GM21360 (cell line): ENCODE results near the gene STYXL1.

Experiments
- ATAC-seq: cut with Tn5 transposase; IDR thresholded peaks from one replicate; pipeline ENCODE4 v1.9.1; 2021; ENCODE audit warnings: mild to moderate bottlenecking, moderate library complexity; ENCODE audit not compliant: unreplicated experiment

STYXL1 gene

DNA sequence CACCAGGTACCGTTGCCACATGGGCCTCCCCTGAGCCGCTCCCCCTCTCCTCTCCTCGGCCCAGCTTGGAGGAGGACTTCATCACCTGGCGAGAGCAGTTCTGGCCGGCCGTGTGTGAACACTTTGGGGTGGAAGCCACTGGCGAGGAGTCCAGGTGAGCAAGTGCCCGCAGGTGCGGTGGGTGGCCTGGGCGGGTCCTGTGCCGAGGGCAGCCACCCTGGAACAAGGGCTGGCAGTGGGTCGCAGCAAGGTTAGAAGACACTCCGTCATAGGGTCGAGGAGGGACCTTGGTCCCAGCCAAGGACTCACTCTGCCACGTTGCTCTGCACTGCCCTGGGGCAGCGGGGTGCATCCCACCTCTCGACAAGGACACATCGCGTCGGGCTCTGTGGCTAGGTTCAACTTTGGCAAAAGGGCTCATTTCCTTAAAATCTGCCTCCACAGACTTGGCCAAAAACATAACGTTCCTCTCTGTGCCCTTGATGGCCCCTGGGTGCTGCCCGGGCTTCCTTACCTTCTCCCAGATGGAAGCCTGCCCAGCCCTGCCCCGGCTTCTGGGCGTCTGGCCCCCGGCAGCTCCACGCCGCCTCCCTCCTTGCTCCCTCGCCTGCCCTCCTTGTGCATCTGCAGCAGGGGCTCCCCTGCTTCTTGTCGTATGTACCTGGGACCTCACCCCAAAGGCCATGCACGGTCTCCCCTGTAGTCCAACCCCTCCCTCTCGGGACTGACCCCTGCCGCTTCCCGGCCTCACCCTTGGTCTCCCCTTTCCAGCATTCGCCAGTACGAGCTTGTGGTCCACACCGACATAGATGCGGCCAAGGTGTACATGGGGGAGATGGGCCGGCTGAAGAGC lies 66.1 kb downstream of the STYXL1 start:
- ATAC-seq, result no peak

DNA sequence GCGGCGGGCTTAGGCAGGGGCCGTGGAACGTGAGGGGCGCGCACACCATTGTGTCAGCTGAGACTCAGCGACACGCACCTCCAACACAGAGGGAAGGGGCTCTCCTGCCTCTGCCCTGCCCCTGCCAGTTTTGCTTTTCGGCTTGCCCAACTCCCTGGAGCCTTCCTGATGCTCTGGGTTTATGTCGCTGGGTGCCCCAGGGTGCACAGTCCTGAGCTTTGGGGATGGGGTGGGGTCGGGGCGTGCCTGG lies 66.7 kb downstream of the STYXL1 start:
- ATAC-seq, result no peak

DNA sequence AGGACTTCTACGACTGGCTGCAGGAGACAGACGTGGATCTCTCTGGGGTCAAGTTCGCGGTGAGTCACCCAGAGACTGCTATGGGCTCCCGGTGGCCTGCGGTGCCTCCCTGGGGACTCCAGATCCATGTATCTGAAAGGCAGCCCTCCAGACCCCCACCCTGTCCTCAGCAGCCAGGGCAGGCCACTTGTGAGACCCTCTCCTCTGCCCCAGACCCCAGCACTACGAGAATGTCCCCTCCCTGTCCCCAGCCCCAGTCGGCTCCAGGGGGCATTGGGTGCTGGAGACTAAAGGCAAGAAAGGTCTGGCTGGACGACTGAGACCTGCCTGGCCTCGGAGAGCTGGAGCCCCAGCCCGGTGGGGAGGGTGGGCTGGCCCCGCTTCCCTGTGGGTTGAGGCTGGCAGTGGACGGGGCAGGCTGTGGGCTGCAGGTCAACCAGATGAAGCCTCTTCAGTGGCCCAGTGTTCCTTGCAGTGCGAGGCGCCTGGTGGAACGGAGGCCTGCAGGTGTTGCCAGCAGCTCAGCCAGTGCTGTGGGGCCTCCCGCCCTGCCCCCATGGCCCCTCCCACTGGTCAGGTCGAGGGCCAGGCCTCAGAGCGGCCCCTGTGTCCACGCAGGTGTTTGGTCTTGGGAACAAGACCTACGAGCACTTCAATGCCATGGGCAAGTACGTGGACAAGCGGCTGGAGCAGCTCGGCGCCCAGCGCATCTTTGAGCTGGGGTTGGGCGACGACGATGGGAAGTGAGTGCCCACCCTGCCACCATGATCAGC lies 67.2 kb downstream of the STYXL1 start:
- ATAC-seq, result no peak

DNA sequence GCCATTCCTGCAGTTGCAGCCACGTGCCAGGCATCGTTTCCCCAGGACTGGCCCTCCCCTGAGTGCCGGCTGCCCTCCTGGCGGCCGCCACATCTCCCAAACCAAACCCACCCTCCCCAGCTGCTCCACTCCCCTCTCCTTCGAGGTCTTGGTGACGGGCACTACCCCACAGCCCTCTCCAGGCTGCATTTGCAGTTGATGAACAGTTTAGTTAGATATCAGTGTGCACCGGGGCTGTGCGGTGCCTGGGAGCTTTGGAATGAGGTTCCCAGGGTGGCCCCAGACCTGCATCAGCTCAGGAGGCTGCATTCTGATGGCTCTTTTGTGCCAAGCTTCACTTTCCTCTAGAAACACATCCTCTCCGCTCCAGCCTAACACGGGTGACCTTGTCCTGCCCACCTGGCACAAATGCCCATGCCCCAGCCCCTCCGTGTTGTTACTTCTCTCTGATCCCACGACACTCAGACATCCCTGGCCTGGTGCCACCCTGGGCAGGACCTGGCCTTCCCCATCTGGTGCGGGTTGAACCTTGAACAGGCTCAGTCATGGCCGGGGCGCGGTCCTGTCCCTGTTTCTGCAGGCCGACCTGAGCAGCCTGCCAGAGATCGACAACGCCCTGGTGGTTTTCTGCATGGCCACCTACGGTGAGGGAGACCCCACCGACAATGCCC lies 67.9 kb downstream of the STYXL1 start:
- ATAC-seq, result no peak

DNA sequence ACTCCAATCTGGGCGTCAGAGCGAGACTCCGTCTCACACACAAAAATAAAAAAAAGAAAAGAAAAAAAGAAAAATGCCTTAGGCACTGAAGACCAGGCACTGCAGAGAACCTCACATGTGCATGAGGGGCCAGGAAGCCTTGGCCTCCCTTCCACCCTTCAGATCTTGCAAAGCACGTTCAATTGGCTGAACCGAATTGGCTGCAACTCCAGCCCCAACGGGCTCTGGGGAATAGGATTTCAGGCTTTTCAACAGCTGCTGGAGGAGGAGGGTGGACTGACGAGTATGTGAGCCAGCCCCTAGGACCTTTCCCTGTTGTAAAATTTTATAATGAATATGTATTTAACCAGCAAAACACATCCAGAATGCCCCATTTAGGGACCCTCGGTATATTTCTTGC lies 70.1 kb downstream of the STYXL1 start:
- no peak for ATAC-seq

DNA sequence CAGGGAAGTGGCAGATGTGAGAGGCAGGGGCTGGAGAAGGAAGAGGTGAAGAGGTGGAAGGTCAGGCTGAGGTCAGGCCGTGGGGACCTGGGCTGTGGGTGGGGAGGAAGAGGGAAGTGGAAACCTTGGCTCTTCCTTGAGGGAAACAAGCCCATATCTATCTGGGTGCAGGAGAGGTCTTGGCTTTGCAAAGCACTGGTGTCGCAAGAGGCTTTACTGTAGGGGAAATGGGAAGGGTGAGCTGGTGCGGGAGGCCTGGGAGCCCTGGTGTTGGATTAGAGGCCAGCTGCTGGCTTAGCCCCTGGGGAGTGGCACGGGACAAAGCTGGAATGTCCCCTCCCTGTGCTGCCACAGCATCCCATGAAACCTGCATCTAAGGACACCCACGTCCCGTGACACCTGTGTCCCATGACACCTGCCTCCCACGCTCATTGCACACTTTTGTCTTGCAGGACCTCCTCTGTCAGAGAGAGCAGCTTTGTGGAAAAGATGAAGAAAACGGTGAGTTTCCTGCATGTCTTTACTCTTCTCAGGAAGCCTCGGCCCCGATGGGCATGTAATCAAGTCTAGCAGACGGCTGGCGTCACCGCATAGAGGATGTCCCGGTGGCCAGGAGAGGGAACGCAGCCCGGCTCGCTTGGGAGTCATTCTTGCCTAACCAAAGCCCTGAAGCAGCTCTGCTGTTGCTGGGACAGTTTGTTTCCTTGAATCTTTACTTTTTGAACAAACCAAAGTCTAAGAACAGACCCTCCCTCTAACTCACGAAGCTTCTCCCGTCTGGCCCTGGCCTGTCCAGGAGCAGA lies 75.6 kb downstream of the STYXL1 start:
- ATAC-seq, result no peak

DNA sequence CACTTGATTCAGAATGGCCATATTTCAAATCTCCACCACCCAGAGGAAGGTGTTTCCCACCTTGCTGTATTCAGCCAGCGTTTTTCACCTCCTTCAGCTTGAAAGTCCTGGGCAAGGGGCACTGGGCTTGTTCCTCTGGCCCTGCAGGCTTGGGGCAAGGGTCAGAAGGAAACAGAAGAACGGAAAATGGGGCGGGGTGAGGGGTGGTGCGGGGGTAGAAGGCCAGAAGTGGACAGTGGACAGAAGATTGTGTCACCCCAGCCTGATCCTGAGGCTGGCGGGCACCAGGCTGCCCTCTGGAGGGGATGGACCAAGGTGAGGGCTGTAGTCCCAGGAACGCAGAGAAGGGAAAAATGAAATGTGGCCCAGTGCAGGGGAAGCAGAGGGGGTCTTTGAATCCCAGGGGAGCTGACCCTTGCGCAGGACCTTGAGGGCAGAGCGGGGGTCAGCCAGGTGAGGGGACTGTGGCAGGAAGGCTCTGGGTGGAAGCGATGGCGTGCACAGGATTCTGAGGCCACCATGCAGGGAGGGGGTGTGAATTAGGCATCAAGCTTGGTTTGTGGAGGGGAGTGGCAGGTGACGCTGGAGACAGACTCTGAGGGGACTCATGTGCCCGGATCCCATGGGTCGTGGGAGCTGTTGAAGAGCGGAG lies 76.4 kb downstream of the STYXL1 start:
- ATAC-seq, result no peak

DNA sequence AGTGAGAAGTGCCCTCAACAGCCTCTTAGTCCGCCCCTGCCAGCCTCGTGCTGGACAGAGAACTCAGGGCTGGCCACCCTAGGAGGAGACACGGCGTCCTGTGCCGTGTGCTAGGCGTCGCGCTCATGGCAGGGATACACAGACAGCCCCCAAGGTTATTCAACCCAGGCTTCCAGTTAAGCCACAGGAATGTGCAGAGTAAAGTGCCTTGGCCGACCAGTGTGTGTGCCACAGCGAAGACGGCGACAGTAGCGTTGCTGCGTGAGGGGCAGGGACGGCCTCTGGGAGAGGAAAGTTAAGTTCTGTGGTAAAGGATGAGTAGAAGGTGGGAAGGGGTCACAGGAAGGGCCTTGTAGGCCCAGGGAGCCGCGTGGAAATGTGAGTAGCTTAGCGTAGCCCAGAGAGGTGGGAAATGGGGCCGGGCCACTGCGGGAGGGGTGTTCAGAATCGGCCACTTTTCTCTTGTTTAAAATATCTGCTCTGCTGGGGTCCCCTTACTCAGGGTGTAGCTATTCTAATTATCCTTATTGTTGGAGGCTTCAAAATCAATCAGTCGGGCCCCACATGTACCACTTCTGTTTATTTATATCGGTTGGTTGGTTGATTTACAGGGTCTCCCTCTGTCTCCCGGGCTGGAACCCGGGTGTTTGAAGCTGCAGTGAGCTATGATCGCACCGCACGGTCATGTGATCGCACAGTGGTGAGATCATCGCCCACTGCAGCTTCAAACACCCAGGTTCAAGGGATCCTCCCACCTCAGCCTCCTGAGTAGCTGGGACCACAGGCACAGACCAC lies 77.9 kb downstream of the STYXL1 start:
- ATAC-seq, result no peak

DNA sequence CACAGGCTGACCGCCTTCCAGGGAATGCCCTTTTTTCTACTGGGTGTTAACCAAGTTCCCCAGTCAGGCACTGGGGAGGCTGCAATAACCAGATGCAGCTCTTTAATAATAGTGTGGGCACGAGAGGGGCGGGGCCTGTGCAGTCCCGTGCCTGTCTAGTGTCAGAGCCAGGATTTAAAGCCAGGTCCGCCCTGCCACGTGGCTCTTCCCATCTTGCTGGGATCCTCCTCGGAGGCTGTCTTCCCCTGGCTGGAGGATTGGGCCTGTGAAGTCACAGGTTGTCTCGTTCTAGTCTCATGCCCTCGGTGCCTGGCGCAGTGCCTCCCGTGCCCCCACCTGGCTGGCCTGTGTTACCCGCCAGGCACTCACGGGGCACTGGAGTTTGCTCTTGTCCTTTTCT lies 78.6 kb downstream of the STYXL1 start:
- no peak for ATAC-seq

DNA sequence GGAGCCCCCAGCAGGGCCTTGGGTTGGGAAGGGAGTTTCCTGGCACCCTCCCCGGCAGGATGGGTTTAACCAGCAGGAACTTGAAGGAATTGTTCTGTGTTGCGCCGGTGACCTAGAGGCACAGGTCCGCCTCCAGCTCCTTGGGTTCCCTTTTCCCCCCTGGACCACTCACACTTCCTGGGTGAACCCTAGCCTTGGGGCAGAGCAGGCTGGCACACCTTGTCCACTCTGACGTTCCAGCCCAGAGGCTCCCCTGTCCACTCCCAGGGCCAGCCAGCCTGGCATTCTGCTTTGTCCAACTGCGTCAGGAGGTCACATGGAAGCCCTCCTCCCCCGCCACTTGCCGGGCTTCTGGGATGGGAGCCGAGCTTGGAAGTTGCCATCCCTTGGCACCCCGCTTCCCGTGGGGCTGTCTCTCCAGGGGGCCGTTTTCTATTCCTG lies 79.2 kb downstream of the STYXL1 start:
- no peak for ATAC-seq

DNA sequence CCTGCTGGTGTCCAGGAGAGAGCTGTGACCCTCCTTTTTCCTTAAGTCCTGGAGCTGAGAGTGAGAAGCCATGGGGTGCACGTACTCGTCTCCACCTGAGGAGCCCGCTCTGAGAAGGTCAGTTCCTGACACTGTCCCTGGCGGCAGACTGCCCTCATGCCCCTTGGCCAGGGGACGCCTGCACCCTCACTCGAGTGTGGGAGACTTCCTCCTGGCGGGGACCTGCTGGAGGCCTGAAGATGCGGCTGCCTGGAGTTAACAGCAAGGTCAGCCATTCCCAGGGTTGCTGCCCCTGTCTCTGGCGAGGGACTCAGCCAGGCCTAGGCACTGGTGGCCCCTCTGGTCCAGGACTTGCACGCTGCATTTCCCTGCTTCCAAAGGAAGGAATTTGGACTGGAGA lies 79.8 kb downstream of the STYXL1 start:
- ATAC-seq, result no peak

DNA sequence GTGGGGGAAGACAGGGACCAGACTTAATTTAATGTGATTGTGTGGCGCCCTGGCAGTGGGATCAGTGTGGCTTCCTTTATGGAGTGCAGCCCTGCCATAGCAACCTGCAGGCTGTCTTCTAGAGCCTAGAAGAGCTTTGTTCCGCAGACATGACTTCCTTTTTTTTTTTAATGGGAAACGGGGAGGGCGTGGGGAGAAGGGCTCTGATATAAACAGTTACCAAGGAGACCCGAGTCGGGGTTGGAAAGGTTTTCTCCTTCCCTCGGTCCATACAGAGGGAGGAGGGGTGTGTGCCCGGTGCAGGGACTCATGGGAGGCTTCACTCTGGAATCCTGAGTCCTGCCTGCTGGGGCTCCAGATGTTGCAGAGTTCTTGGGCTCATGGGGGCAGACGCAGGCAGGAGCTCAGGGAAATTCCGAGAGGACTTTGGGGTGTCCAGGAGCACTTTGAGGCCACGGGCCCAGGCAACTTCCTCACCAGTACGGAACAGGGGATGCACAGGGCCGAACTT lies 80.3 kb downstream of the STYXL1 start:
- no peak for ATAC-seq

DNA sequence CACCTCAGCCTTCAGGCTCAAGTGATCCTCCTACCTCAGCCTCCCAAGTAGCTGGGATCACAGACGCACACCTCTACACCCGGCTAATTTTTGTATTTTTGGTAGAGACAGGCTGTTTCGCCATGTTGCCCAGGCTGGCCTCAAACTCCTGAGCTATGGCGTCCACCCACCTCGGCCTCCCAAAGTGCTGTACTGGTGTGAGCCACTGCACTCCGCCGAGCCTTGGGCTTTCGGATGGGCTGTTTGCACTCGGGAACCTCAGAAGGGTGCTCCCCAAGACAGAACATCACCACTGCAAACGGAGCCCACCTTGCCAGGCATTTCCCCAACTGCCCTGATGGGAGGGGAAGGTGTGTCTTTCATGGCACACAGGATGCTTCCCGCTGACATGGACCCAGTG lies 80.7 kb downstream of the STYXL1 start:
- ATAC-seq, result no peak

DNA sequence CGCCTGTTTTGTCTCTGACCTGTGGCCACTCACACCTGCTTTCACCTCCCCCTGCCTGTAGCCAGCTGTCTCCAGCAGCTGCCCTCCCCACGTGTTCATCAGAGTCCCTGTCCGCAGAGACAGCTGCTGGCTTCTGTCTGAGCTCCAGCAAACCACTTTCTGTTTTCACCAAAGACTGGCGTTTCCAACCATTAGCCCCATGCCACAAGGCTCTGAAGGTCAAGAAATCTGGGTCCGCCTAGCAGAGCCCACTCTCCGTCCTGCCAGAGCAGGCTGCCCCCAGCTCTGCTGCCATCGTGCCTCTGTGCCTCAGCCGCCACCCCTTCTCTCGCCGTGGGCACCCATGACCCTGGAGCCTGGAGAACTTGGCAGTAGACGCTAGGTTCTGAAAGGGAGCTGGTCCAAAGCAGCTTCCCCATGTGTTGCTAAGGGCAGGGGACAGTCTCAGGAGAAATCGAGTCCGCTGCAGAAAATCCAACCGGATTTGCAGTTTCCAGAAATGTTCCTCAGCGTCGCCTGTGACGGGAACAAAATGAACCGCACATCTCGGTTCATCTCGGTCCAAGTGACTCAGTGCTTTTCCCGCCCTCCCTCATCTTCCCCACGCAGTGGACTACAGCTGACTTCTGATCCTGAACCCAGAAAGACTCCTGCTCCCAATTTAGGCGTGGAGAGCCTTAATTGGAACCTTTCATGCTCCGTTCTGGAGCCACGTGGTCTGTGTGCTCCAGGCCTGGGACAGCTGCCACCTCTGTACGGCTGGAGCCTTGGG lies 81.4 kb downstream of the STYXL1 start:
- no peak for ATAC-seq

DNA sequence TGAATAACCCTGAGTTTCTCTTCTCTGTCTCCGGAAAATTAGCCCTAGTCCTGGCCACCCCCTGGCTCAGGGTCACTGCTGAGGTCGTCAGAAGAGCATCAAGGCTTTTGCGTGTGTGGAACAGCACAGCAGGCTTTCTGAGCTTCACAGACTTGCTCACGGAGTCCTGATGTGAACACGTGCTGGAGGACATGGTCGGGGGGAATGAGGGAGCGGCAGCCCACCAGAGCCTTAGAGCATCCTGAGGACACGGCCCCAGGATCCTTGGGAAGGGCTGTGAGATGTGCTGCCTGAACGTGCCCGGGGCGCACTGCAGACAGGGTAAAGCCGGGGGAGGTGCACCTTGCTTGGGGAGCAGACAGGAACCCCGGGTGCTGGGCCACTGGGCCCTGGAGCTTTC lies 82.2 kb downstream of the STYXL1 start:
- ATAC-seq, result no peak

DNA sequence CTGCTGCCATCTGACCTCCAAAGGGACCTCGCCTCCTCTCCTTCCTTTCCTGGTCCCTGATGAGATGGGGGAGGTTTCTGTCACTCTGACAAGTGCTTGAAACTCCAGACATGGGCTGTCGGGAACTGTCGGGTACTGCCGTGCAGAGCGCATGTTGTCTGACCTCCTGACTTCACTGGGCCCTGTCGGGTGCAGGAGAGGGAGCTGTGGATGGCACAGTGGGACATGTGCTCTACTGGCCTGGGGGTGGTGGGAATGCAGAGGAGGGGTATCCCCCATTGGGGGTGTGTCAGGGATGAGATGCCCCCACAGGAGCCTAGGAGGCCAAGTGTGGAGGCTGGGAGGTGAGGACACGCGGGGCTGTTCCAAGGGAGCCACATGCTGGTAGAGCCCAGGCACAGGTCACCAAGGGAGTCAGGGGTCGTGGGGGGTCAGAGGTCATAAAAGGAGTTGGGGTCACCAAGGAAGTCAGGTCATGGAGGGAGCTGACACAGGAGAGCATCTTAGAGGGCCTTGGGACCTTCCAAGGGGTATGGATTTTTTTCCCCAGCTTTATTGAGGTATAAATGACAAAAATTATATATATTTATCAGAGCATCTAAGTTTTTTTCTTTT lies 84.3 kb downstream of the STYXL1 start:
- no peak for ATAC-seq

DNA sequence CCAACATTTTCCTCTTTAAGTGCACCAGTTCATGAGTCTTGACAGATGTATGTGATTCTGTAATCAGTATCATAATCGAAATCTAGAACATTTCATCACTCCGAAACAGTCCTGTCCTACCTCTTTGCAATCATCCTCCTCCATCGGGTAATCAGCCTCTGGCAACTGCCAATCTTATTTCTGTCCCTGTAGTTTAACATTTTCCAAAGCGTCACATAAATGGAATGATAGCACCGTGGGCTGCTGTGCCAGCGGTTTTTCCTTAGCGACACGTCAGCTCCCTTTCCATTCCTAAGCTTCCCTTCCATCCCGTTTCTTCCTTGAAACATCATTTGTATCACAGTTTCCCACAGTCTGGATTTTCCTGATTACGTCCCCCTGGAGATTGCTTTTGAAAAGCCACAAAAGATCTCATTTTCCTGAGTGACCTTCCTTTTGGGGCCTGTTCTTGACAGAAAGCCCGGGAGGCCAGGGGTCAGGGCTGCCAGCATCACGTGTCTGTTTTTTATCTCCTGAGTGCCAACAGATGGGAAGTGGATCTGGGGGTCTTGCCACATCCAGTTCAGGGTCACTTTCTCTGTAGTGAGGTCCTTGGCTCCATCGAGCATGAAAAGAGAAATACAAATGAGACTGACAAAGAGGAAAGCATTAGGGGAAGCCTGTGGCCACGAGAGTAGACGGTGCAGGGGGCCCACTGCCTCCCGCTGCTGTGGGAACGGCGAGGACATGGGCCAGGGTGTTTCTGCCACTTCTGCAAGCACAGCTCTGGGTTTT lies 85.0 kb downstream of the STYXL1 start:
- ATAC-seq, result no peak

DNA sequence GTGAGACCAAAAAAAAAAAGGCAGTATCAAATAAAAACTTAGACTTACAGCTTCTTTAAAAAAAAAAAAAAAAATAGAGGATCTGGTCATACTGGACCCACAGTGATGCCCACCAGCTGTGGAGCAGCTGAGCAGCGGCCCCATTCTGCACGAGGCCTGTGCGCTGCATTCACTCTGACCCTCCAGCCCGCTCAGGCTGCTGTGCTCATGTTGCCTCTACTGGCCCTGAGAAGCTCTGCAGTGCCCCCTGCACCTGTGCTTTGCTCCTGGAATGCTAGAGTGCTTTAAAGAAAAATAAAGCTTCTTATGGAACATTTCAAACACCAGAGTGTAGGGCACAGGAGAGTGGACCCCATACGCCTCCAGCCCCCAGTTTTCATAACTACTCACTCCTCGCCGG lies 86.6 kb downstream of the STYXL1 start:
- no peak for ATAC-seq
